B cell (primary cell): Measurements from ENCODE around the gene FBXW5.

Experiments used
- EZH2 ChIP-seq: IDR thresholded peaks from 2 replicates; pipeline ENCODE4 v1.6.1; 2012; ENCODE audit warnings: borderline replicate concordance, low read depth, mild to moderate bottlenecking, moderate library complexity, low read length; ENCODE audit not compliant: insufficient read depth, poor library complexity, severe bottlenecking
- TF ChIP-seq, protein P1 (sequence below): fragments of 200-600 bp; IDR thresholded peaks from one replicate; pipeline ENCODE4 v1.8.0; 2022; ENCODE audit warnings: antibody characterized with exemption, mild to moderate bottlenecking

DNA sequence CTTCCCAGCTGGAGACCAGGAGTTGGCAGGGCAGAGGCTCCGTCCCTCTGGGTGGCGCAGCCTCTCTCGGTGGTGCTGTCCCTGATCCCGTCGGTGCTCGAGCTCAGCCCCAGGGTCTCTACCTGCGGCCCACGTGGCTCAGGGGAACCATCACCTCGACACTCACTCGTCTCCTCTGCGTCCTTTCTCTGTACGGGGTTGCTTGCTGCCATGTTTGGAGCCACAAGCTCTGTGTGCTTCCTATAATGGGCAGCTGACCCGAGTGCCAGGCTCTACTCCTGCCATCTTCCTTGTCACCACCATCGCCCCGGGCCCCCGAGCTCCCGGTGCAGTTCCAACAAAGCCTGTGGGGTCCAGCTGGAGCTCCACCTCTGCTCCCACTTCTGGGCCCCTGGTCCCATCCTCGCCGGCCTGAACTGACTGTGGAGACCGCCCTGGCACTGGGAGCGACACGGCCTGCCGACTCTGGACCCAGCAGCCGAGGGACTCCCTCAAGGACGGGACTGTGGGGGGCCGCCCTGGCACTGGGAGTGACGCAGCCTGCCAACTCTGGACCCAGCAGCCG, 5.0 kb downstream of the FBXW5 start:
- TF ChIP-seq, protein P1, sequence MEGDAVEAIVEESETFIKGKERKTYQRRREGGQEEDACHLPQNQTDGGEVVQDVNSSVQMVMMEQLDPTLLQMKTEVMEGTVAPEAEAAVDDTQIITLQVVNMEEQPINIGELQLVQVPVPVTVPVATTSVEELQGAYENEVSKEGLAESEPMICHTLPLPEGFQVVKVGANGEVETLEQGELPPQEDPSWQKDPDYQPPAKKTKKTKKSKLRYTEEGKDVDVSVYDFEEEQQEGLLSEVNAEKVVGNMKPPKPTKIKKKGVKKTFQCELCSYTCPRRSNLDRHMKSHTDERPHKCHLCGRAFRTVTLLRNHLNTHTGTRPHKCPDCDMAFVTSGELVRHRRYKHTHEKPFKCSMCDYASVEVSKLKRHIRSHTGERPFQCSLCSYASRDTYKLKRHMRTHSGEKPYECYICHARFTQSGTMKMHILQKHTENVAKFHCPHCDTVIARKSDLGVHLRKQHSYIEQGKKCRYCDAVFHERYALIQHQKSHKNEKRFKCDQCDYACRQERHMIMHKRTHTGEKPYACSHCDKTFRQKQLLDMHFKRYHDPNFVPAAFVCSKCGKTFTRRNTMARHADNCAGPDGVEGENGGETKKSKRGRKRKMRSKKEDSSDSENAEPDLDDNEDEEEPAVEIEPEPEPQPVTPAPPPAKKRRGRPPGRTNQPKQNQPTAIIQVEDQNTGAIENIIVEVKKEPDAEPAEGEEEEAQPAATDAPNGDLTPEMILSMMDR = no peak
- TF ChIP-seq EZH2 = no peak
